A549 (cell line): ENCODE data around the gene COL28A1.
"Not testable (repeated sequence)": the region's sequence is repeated elsewhere in the genome, so short reads cannot be mapped to it uniquely, and the experiment has no call there.

Experiments used
- EP300 ChIP-seq, 2 experiments: fragments of >200 bp; sonication (Bioruptor Twin); formaldehyde crosslinking; IDR thresholded peaks; 2 replicates in 1 of 2; 3 replicates in 1 of 2; pipeline ENCODE4 v1.6.1; 2016 to 2017
- ESRRA ChIP-seq: fragments of 150-350 bp; IDR thresholded peaks from 2 replicates; pipeline ENCODE4 v1.6.1; 2014; ENCODE audit warnings: mild to moderate bottlenecking, low read length, borderline replicate concordance
- FOSL2 ChIP-seq, 2 experiments: fragments of 450-650 bp in 1 of 2; fragments of >200 bp in 1 of 2; sonication (Bioruptor Twin) in 1 of 2; formaldehyde crosslinking; IDR thresholded peaks; 2 replicates each; pipeline versions ENCODE4 v1.5.0 to v1.6.1; 2016 to 2020; ENCODE audit warnings: mild to moderate bottlenecking in 1 of 2, moderate library complexity in 1 of 2
- POLR2A ChIP-seq: IDR thresholded peaks from 2 replicates; pipeline ENCODE4 v1.6.1; 2012; ENCODE audit warnings: mild to moderate bottlenecking, low read length
- RNF2 ChIP-seq: fragments of 200-600 bp; sonication (generic); IDR thresholded peaks from 2 replicates; pipeline ENCODE4 v1.6.1; 2016; ENCODE audit warnings: low read depth, mild to moderate bottlenecking, antibody characterized with exemption, moderate library complexity, borderline replicate concordance
- TF ChIP-seq, protein P1 (sequence below): fragments of 150-350 bp; IDR thresholded peaks from 2 replicates; pipeline ENCODE4 v1.6.1; 2014; ENCODE audit warnings: low read depth, mild to moderate bottlenecking, low read length
- TF ChIP-seq, protein P2 (sequence below): fragments of >200 bp; sonication (Bioruptor Twin); formaldehyde crosslinking; IDR thresholded peaks from 3 replicates; pipeline ENCODE4 v1.5.1; 2016
- TF ChIP-seq, protein P3 (sequence below): fragments of 200-600 bp; sonication (generic); IDR thresholded peaks from 2 replicates; pipeline ENCODE4 v1.6.1; 2016; ENCODE audit warnings: antibody characterized with exemption, mild to moderate bottlenecking, moderate library complexity

DNA sequence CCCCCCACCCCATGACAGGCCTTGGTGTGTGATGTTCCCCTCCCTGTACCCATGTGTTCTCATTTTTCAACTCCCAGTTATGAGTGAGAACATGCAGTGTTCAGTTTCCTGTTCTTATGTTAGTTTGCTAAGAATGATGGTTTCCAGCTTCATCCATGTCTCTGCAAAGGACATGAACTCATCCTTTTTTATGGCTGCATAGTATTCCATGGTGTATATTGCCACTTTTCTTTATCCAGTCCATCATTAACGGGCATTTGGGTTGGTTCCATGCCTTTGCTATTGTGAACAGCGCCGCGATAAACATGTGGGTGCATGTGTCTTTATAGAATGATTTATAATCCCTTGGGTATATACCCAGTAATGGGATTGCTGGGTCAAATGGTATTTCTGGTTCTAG lies 147.5 kb downstream of the COL28A1 start:
- TF ChIP-seq EP300 (IDR thresholded peaks at IDR 0.05); POLR2A; FOSL2 (IDR thresholded peaks at IDR 0.05); FOSL2 (CRISPR knock-in tag; IDR thresholded peaks at IDR 0.05); RNF2; ESRRA: not testable (repeated sequence)
- TF ChIP-seq, protein P1, sequence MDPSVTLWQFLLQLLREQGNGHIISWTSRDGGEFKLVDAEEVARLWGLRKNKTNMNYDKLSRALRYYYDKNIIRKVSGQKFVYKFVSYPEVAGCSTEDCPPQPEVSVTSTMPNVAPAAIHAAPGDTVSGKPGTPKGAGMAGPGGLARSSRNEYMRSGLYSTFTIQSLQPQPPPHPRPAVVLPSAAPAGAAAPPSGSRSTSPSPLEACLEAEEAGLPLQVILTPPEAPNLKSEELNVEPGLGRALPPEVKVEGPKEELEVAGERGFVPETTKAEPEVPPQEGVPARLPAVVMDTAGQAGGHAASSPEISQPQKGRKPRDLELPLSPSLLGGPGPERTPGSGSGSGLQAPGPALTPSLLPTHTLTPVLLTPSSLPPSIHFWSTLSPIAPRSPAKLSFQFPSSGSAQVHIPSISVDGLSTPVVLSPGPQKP, result not testable (repeated sequence)
- TF ChIP-seq, protein P2, sequence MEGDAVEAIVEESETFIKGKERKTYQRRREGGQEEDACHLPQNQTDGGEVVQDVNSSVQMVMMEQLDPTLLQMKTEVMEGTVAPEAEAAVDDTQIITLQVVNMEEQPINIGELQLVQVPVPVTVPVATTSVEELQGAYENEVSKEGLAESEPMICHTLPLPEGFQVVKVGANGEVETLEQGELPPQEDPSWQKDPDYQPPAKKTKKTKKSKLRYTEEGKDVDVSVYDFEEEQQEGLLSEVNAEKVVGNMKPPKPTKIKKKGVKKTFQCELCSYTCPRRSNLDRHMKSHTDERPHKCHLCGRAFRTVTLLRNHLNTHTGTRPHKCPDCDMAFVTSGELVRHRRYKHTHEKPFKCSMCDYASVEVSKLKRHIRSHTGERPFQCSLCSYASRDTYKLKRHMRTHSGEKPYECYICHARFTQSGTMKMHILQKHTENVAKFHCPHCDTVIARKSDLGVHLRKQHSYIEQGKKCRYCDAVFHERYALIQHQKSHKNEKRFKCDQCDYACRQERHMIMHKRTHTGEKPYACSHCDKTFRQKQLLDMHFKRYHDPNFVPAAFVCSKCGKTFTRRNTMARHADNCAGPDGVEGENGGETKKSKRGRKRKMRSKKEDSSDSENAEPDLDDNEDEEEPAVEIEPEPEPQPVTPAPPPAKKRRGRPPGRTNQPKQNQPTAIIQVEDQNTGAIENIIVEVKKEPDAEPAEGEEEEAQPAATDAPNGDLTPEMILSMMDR, result not testable (repeated sequence)
- TF ChIP-seq, protein P3, sequence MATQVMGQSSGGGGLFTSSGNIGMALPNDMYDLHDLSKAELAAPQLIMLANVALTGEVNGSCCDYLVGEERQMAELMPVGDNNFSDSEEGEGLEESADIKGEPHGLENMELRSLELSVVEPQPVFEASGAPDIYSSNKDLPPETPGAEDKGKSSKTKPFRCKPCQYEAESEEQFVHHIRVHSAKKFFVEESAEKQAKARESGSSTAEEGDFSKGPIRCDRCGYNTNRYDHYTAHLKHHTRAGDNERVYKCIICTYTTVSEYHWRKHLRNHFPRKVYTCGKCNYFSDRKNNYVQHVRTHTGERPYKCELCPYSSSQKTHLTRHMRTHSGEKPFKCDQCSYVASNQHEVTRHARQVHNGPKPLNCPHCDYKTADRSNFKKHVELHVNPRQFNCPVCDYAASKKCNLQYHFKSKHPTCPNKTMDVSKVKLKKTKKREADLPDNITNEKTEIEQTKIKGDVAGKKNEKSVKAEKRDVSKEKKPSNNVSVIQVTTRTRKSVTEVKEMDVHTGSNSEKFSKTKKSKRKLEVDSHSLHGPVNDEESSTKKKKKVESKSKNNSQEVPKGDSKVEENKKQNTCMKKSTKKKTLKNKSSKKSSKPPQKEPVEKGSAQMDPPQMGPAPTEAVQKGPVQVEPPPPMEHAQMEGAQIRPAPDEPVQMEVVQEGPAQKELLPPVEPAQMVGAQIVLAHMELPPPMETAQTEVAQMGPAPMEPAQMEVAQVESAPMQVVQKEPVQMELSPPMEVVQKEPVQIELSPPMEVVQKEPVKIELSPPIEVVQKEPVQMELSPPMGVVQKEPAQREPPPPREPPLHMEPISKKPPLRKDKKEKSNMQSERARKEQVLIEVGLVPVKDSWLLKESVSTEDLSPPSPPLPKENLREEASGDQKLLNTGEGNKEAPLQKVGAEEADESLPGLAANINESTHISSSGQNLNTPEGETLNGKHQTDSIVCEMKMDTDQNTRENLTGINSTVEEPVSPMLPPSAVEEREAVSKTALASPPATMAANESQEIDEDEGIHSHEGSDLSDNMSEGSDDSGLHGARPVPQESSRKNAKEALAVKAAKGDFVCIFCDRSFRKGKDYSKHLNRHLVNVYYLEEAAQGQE, result not testable (repeated sequence)
